Measurements from ENCODE around the gene MFSD8.
"Not testable (repeated sequence)": the region's sequence is repeated elsewhere in the genome, so short reads cannot be mapped to it uniquely, and the experiment has no call there.

The MFSD8 gene

GRCh38 chr4:127936974-127937373, 28.0 kb downstream of the MFSD8 start:
- peak; percentile 7 for DNase-seq (ENCODE audit: low spot score)

GRCh38 chr4:127931836-127932235, 33.1 kb downstream of the MFSD8 start:
- DNase-seq (ENCODE audit: low spot score), result not testable (repeated sequence)

- no peak for DNase-seq (ENCODE audit: low spot score)
Observed at GRCh38 chr4:127930175-127930574, 34.8 kb downstream of the MFSD8 start.

- not testable (repeated sequence) for DNase-seq (ENCODE audit: low spot score)
Observed at GRCh38 chr4:127925720-127926119, 39.3 kb downstream of the MFSD8 start.

- no peak for DNase-seq (ENCODE audit: low spot score)
Observed at GRCh38 chr4:127922226-127922625, 42.7 kb downstream of the MFSD8 start.

- no peak for DNase-seq (ENCODE audit: low spot score)
Observed at GRCh38 chr4:127920521-127920920, 44.5 kb downstream of the MFSD8 start.

GRCh38 chr4:127917151-127917550, 47.8 kb downstream of the MFSD8 start:
- no peak for DNase-seq (ENCODE audit: low spot score)

- no peak for DNase-seq (ENCODE audit: low spot score)
Observed at GRCh38 chr4:127916512-127916911, 48.5 kb downstream of the MFSD8 start.

GRCh38 chr4:127905029-127905428, 59.9 kb downstream of the MFSD8 start:
- no peak for DNase-seq (ENCODE audit: low spot score)

- DNase-seq (ENCODE audit: low spot score), result not testable (repeated sequence)
Observed at GRCh38 chr4:127899682-127900081, 65.3 kb downstream of the MFSD8 start.

- no peak for DNase-seq (ENCODE audit: low spot score)
Observed at GRCh38 chr4:127896528-127896927, 68.4 kb downstream of the MFSD8 start.

- no peak for DNase-seq (ENCODE audit: low spot score)
Observed at GRCh38 chr4:127896069-127896468, 68.9 kb downstream of the MFSD8 start.

- DNase-seq (ENCODE audit: low spot score), result no peak
Observed at GRCh38 chr4:127889903-127890302, 75.1 kb downstream of the MFSD8 start.

GRCh38 chr4:127888559-127888958, 76.4 kb downstream of the MFSD8 start:
- no peak for DNase-seq (ENCODE audit: low spot score)

GRCh38 chr4:127881563-127881864, 83.5 kb downstream of the MFSD8 start:
- DNase-seq (ENCODE audit: low spot score), result no peak

- peak; percentile 97 for DNase-seq (ENCODE audit: low spot score)
Observed at GRCh38 chr4:127880763-127881562, 84.0 kb downstream of the MFSD8 start, which contains the start of gene PLK4. Gene PLK4, plus strand, starts transcription at chr4:127880893. Its CDS starts 242 bp downstream, at chr4:127881135.

- DNase-seq (ENCODE audit: low spot score), result no peak
Observed at GRCh38 chr4:127875791-127876190, 89.2 kb downstream of the MFSD8 start.

GRCh38 chr4:127870688-127871087, 94.3 kb downstream of the MFSD8 start:
- DNase-seq (ENCODE audit: low spot score), result peak; percentile 37

- DNase-seq (ENCODE audit: low spot score), result no peak
Observed at GRCh38 chr4:127870281-127870680, 94.7 kb downstream of the MFSD8 start.

GRCh38 chr4:127868196-127868595, 96.8 kb downstream of the MFSD8 start:
- DNase-seq (ENCODE audit: low spot score), result no peak
